ENCODE results near the gene PRDM16. TPM values are rescaled to one million over a fixed set of nuclear protein-coding genes. Genes with fewer than 3 reads are reported as not detected.

PRDM16 gene
- polyA plus RNA-seq, 1 of the 3 experiments (the other 2 are of a cell fraction), result not detected

DNA sequence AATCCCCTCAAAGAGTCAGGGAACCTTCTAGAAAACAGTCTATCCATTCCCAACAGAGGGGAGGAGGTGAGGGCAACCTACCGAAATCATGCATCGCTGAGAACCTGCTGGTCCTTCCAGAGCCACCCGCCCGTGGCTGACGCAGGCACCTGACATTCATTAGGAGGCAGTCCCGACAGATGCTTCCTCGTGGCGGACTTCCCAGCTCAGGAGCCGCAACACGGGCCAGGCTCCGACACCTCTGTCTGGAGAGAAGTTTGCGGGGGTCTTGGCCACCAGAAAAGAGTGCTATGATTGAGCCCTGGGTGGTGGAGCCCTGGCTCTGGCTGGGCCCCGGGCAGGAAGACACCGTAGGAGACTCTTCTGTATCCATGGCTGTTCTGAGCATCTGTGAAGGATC, 299.1 kb downstream of the PRDM16 start:
- H3K9ac ChIP-seq, result no peak overlapping the region
- H3K79me2 ChIP-seq (ENCODE audit: insufficient read depth), result no peaks in the 10 kb centered on the region
- H3K4me1 ChIP-seq (ENCODE audit: control insufficient read depth in 1 of 2, insufficient read depth in 2 of 2, low read depth in 1 of 2, low read length in 1 of 2), result no peaks in the 10 kb centered on the region
- peaks cover 24% of the 10 kb centered on the region; the same call in 1 of the 2 replicates for H3K27me3 ChIP-seq (ENCODE audit: insufficient read depth)
- H3K4me3 ChIP-seq (ENCODE audit: low read depth in 2 of 2, low read length in 1 of 2), result no peak overlapping the region
- H3K4me2 ChIP-seq, result no peak overlapping the region
- TF ChIP-seq RCOR1 (IDR thresholded peaks at IDR 0.05; ENCODE audit: low read length) (no peak), ELF1 (IDR thresholded peaks at IDR 0.05) (no peak), RFX5 (IDR thresholded peaks at IDR 0.05; ENCODE audit: low read length) (no peak), MXI1 (IDR thresholded peaks at IDR 0.05; ENCODE audit: low read depth, low read length) (no peak), EZH2phosphoT487 (IDR thresholded peaks at IDR 0.05; ENCODE audit: borderline replicate concordance, low read depth) (no peak), RAD21 (IDR thresholded peaks at IDR 0.05; ENCODE audit: low read length) (no peak), TAF1 (IDR thresholded peaks at IDR 0.05; ENCODE audit: borderline replicate concordance, low read depth, low read length) (no peak), POLR2AphosphoS5 (IDR thresholded peaks at IDR 0.05; ENCODE audit: low read depth, low read length) (no peak), JUND (IDR thresholded peaks at IDR 0.05) (no peak), GATA2 (CRISPR knock-in tag; IDR thresholded peaks at IDR 0.05) (no peak), TEAD4 (IDR thresholded peaks at IDR 0.05; ENCODE audit: borderline replicate concordance, insufficient read depth) (no peak), SMC3 (IDR thresholded peaks at IDR 0.05; ENCODE audit: low read depth, low read length) (no peak), FOXM1 (IDR thresholded peaks at IDR 0.05; ENCODE audit: low read depth) (no peak), GABPA (IDR thresholded peaks at IDR 0.05; ENCODE audit: low read depth) (no peak)
- TF ChIP-seq, protein P1, sequence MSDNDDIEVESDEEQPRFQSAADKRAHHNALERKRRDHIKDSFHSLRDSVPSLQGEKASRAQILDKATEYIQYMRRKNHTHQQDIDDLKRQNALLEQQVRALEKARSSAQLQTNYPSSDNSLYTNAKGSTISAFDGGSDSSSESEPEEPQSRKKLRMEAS (IDR thresholded peaks at IDR 0.05; ENCODE audit: low read depth), result no peak
- TF ChIP-seq, protein P2, sequence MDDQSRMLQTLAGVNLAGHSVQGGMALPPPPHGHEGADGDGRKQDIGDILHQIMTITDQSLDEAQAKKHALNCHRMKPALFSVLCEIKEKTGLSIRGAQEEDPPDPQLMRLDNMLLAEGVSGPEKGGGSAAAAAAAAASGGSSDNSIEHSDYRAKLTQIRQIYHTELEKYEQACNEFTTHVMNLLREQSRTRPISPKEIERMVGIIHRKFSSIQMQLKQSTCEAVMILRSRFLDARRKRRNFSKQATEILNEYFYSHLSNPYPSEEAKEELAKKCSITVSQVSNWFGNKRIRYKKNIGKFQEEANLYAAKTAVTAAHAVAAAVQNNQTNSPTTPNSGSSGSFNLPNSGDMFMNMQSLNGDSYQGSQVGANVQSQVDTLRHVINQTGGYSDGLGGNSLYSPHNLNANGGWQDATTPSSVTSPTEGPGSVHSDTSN (IDR thresholded peaks at IDR 0.05), result no peak
- TF ChIP-seq, protein P3, sequence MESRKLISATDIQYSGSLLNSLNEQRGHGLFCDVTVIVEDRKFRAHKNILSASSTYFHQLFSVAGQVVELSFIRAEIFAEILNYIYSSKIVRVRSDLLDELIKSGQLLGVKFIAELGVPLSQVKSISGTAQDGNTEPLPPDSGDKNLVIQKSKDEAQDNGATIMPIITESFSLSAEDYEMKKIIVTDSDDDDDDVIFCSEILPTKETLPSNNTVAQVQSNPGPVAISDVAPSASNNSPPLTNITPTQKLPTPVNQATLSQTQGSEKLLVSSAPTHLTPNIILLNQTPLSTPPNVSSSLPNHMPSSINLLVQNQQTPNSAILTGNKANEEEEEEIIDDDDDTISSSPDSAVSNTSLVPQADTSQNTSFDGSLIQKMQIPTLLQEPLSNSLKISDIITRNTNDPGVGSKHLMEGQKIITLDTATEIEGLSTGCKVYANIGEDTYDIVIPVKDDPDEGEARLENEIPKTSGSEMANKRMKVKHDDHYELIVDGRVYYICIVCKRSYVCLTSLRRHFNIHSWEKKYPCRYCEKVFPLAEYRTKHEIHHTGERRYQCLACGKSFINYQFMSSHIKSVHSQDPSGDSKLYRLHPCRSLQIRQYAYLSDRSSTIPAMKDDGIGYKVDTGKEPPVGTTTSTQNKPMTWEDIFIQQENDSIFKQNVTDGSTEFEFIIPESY (IDR thresholded peaks at IDR 0.05; ENCODE audit: borderline replicate concordance, low read depth), result no peak
- TF ChIP-seq, protein P4, sequence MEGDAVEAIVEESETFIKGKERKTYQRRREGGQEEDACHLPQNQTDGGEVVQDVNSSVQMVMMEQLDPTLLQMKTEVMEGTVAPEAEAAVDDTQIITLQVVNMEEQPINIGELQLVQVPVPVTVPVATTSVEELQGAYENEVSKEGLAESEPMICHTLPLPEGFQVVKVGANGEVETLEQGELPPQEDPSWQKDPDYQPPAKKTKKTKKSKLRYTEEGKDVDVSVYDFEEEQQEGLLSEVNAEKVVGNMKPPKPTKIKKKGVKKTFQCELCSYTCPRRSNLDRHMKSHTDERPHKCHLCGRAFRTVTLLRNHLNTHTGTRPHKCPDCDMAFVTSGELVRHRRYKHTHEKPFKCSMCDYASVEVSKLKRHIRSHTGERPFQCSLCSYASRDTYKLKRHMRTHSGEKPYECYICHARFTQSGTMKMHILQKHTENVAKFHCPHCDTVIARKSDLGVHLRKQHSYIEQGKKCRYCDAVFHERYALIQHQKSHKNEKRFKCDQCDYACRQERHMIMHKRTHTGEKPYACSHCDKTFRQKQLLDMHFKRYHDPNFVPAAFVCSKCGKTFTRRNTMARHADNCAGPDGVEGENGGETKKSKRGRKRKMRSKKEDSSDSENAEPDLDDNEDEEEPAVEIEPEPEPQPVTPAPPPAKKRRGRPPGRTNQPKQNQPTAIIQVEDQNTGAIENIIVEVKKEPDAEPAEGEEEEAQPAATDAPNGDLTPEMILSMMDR (IDR thresholded peaks at IDR 0.05), result no peak
- CTCF ChIA-PET, result interaction anchor here (1.3 kb wide), 1 partner anchor 29 kb away, joined by 3 read pairs; no protein-coding TSS in a partner anchor
- no peaks in the 10 kb centered on the region for H3K9me3 ChIP-seq
- no peaks in the 10 kb centered on the region for H3K36me3 ChIP-seq (replicated peaks in 1 of 2; ENCODE audit: control insufficient read depth in 1 of 2, insufficient read depth in 2 of 2, low read length in 1 of 2)
- WGBS (ENCODE audit: low lambda C conversion rate), result 11% methylated on average over 10 of the region's 14 CpGs
- peaks cover 4% of the 10 kb centered on the region; the same call in 1 of the 2 replicates for H4K20me1 ChIP-seq (ENCODE audit: insufficient read depth)
- peaks cover 14% of the 10 kb centered on the region for H3F3A ChIP-seq (replicated peaks; ENCODE audit: insufficient read depth)
- no peak overlapping the region for H2AFZ ChIP-seq (ENCODE audit: low read depth)
- H3K9me2 ChIP-seq, result no peaks in the 10 kb centered on the region
- POLR2A ChIA-PET, result no interaction called here
- no peak for DNase-seq
- H3K27ac ChIP-seq (ENCODE audit: low read depth in 2 of 2, low read length in 1 of 2), result no peak overlapping the region

Data from SK-N-SH (cell line).